ENCODE data around the gene BRINP1.

DNA sequence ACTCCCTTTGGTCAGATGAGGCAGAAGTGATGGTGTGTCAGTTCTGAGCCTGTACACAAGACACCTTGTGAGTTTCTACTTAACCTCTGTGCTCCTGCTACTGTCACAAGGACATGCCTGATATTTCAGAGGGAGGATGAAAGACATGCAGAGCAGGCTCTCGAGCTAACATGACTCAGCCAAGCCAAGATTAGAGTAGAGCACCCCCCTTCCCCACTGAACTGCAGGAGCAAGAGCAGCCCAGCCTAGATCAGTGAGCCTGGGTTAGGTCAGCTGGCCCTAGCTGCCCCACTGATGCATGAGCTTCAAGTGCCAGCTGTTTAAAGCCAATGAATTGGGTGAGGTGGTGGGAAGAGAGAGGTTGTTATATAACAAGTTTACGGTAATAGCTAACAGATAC, 36.7 kb downstream of the BRINP1 start:
- TF ChIP-seq, protein P1, sequence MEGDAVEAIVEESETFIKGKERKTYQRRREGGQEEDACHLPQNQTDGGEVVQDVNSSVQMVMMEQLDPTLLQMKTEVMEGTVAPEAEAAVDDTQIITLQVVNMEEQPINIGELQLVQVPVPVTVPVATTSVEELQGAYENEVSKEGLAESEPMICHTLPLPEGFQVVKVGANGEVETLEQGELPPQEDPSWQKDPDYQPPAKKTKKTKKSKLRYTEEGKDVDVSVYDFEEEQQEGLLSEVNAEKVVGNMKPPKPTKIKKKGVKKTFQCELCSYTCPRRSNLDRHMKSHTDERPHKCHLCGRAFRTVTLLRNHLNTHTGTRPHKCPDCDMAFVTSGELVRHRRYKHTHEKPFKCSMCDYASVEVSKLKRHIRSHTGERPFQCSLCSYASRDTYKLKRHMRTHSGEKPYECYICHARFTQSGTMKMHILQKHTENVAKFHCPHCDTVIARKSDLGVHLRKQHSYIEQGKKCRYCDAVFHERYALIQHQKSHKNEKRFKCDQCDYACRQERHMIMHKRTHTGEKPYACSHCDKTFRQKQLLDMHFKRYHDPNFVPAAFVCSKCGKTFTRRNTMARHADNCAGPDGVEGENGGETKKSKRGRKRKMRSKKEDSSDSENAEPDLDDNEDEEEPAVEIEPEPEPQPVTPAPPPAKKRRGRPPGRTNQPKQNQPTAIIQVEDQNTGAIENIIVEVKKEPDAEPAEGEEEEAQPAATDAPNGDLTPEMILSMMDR (IDR thresholded peaks at IDR 0.05): no peak
- TF ChIP-seq TCF7L2 (IDR thresholded peaks at IDR 0.05; ENCODE audit: low read depth, low read length): no peak
- no peak for TF ChIP-seq POLR2AphosphoS5 (IDR thresholded peaks at IDR 0.05; ENCODE audit: low read depth, low read length)
- TF ChIP-seq, protein P2, sequence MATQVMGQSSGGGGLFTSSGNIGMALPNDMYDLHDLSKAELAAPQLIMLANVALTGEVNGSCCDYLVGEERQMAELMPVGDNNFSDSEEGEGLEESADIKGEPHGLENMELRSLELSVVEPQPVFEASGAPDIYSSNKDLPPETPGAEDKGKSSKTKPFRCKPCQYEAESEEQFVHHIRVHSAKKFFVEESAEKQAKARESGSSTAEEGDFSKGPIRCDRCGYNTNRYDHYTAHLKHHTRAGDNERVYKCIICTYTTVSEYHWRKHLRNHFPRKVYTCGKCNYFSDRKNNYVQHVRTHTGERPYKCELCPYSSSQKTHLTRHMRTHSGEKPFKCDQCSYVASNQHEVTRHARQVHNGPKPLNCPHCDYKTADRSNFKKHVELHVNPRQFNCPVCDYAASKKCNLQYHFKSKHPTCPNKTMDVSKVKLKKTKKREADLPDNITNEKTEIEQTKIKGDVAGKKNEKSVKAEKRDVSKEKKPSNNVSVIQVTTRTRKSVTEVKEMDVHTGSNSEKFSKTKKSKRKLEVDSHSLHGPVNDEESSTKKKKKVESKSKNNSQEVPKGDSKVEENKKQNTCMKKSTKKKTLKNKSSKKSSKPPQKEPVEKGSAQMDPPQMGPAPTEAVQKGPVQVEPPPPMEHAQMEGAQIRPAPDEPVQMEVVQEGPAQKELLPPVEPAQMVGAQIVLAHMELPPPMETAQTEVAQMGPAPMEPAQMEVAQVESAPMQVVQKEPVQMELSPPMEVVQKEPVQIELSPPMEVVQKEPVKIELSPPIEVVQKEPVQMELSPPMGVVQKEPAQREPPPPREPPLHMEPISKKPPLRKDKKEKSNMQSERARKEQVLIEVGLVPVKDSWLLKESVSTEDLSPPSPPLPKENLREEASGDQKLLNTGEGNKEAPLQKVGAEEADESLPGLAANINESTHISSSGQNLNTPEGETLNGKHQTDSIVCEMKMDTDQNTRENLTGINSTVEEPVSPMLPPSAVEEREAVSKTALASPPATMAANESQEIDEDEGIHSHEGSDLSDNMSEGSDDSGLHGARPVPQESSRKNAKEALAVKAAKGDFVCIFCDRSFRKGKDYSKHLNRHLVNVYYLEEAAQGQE (IDR thresholded peaks at IDR 0.05; ENCODE audit: insufficient read depth in 1 of 2, low read depth in 2 of 2, low read length in 1 of 2): no peak
- no peak for TF ChIP-seq SIN3A (IDR thresholded peaks at IDR 0.05; ENCODE audit: borderline replicate concordance, insufficient read depth, low read depth, low read length)

Measured in Panc1 (cell line).